ENCODE data around the gene WNT9A.

DNA sequence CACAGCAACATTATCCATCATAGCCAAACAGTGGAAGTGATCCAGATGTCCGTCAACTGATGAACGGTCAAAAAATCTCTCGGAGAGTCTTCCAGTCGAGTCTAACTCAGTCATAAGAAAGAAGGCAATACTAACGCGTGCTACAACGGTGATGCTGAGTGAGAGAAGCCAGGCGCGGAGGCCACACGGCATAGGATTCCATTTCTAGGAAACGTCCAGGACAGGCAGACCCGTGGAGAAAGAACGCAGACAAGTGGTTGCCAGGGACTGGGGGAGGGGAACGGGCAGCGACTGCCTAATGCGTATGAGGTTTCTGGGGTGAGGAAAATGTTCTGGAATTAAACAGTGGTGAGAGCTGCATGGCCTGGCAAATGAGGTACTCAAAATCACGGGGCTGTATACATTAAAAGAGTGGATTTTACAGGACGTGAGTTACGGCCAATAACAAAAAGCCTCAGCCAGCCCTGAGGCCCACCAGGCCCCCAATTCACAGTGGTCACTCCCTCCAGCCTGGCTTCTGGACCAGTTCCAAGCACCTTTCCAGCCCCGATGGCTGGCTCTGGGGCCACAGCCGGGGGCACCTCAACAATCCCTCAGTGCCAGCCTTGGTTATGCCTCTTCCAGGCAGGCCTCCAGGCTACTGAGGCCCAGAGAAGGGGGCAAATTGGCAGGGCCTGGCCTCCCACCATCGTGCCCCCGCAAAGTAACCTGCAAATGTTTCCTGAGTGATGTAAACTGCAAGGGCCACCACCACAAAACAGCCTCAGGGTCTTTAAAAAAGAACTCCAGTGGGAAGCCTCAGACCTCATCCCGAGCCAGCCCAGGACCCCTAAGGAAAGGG is 3.4 kb downstream of the WNT9A start:
- TF ChIP-seq ARNTL (CRISPR knock-in tag; IDR thresholded peaks at IDR 0.05; ENCODE audit: borderline replicate concordance, low read depth) (no peak), OSR1 (CRISPR knock-in tag; IDR thresholded peaks at IDR 0.05) (no peak), RARB (CRISPR knock-in tag; IDR thresholded peaks at IDR 0.05) (no peak), ZC3H10 (CRISPR knock-in tag; IDR thresholded peaks at IDR 0.05) (no peak), ISL1 (CRISPR knock-in tag; IDR thresholded peaks at IDR 0.05) (no peak)
- TF ChIP-seq, protein P1, sequence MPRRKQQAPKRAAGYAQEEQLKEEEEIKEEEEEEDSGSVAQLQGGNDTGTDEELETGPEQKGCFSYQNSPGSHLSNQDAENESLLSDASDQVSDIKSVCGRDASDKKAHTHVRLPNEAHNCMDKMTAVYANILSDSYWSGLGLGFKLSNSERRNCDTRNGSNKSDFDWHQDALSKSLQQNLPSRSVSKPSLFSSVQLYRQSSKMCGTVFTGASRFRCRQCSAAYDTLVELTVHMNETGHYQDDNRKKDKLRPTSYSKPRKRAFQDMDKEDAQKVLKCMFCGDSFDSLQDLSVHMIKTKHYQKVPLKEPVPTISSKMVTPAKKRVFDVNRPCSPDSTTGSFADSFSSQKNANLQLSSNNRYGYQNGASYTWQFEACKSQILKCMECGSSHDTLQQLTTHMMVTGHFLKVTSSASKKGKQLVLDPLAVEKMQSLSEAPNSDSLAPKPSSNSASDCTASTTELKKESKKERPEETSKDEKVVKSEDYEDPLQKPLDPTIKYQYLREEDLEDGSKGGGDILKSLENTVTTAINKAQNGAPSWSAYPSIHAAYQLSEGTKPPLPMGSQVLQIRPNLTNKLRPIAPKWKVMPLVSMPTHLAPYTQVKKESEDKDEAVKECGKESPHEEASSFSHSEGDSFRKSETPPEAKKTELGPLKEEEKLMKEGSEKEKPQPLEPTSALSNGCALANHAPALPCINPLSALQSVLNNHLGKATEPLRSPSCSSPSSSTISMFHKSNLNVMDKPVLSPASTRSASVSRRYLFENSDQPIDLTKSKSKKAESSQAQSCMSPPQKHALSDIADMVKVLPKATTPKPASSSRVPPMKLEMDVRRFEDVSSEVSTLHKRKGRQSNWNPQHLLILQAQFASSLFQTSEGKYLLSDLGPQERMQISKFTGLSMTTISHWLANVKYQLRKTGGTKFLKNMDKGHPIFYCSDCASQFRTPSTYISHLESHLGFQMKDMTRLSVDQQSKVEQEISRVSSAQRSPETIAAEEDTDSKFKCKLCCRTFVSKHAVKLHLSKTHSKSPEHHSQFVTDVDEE (CRISPR knock-in tag; IDR thresholded peaks at IDR 0.05): no peak
